ENCODE results near the gene CXCL11.
"Not testable (repeated sequence)": the region's sequence is repeated elsewhere in the genome, so short reads cannot be mapped to it uniquely, and the experiment has no call there.

CXCL11 gene

DNA sequence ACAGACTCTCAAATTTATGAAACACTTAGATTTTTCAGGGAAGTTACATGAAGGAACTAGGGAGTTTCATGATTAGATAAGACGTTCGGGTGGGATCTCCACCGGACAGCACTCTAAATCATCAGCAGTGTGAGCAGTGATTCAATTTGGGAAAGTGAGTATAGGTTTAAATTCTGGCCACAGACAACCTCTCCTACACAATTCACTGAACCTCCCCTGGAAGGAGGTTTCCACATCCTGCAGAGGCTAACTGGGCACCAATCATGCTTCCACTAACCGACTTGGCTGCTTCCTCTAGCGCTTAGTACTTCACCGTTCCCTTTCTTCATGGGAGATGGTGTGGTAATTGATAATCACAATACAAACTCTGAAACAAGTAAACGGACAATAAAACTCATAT is 34.2 kb downstream of the CXCL11 start:
- no peak overlapping the region for H3K27ac Mint-ChIP-seq
- no peak overlapping the region for H3K4me3 Mint-ChIP-seq
- H3K27me3 Mint-ChIP-seq, result peaks cover 7% of the 10 kb centered on the region
- DNase-seq (no peak), ATAC-seq (no peak)
- H3K4me1 Mint-ChIP-seq, result peaks cover 5% of the 10 kb centered on the region
- peaks cover 2% of the 10 kb centered on the region for H3K36me3 Mint-ChIP-seq (ENCODE audit: low read depth)
- H3K9me3 Mint-ChIP-seq, result no peaks in the 10 kb centered on the region

DNA sequence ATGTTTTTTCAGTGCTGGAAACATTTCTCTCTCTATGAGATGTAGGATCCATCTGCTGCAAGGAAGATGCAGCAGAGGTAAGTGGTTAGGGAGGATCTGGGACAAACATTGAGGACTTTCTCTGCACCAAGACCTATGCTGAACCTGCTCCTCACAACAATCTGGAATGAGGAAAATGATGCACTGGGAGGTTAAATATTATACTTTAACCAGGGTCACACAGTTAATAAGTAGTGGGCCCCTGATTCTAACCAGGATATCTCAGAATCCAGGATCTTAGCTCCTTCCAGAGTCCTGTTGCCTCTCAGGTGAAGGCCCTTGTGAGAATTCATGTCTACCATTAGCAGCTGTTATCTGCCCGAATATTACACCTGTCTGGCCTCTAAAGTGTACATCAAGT is 35.6 kb downstream of the CXCL11 start:
- H3K27me3 Mint-ChIP-seq, result peaks cover 7% of the 10 kb centered on the region
- H3K4me3 Mint-ChIP-seq, result no peak overlapping the region
- no peak overlapping the region for H3K27ac Mint-ChIP-seq
- ATAC-seq, result no peak
- H3K36me3 Mint-ChIP-seq (ENCODE audit: low read depth), result no peaks in the 10 kb centered on the region
- DNase-seq, result no peak
- H3K9me3 Mint-ChIP-seq, result no peaks in the 10 kb centered on the region
- peaks cover 5% of the 10 kb centered on the region for H3K4me1 Mint-ChIP-seq

DNA sequence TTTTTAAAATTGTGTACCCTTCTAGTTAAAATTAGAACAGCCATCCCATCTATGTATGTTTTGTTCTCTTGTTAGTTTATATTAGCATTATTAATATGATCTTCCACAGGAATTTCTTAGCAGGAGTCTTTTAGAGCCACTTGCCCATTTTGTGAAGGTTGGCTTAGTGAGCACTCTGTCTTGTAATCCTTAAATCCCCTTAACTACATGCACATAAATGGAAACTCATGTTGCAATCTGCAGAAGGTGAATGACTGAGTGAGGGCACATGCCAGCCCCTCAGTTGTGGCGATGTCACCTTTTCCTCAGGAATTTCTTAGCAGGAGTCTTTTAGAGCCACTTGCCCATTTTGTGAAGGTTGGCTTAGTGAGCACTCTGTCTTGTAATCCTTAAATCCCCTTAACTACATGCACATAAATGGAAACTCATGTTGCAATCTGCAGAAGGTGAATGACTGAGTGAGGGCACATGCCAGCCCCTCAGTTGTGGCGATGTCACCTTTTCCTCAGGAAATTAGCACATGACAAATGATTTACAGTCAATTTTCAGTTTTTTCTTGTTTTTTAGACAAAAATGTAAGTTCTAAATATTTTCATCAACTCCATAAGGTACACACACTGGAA is 37.2 kb downstream of the CXCL11 start:
- not testable (repeated sequence) for ATAC-seq

DNA sequence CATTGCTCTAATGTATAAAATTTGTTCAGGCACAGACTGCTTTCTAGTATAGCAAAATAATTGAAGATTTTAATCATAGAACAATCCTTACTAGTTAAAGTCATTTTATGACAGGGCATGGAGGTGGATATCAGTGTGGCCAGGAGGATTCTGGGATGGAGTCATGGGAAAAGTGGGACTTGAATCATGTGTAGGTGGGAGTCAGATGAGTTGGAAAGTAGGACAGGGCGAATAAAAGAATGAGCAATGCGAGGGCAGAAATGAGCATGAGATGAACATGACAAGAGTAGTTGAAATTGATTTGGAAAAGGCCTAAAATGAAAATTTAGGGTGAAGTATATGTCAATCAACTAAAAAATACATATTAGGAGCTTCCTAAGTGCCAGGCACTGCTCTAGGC is 37.9 kb downstream of the CXCL11 start:
- H3K4me1 Mint-ChIP-seq, result peaks cover 5% of the 10 kb centered on the region
- no peak overlapping the region for H3K27ac Mint-ChIP-seq
- no peak for DNase-seq
- no peak for ATAC-seq
- H3K4me3 Mint-ChIP-seq, result no peak overlapping the region
- no peaks in the 10 kb centered on the region for H3K9me3 Mint-ChIP-seq
- no peaks in the 10 kb centered on the region for H3K36me3 Mint-ChIP-seq (ENCODE audit: low read depth)
- H3K27me3 Mint-ChIP-seq, result peaks cover 3% of the 10 kb centered on the region

More for the DNA sequence above, 37.2 kb downstream of the CXCL11 start:
- H3K4me3 Mint-ChIP-seq; H3K9me3 Mint-ChIP-seq; DNase-seq; H3K27me3 Mint-ChIP-seq; H3K36me3 Mint-ChIP-seq (ENCODE audit: low read depth); H3K27ac Mint-ChIP-seq; H3K4me1 Mint-ChIP-seq: not testable (repeated sequence)

DNA sequence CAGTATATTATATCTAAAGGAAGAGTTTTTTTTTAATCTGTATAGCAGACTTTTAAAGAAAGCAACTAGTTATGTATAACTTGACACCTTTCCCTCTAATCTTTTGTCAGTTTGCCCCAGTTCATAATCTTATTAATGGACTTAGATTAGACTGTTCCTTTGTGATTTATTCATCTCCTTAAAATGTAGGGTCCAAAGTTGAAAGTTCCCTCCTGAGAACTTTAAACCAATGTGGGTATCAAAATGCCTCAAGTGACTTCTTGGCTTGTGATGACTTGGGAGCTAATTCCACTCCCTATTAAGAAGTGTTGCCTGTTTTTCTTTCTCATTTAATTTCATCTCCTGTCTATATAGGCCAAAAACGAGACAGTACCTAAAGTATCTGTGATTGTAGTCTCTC is 38.8 kb downstream of the CXCL11 start:
- no peaks in the 10 kb centered on the region for H3K9me3 Mint-ChIP-seq
- H3K36me3 Mint-ChIP-seq (ENCODE audit: low read depth), result no peaks in the 10 kb centered on the region
- H3K27me3 Mint-ChIP-seq, result no peaks in the 10 kb centered on the region
- DNase-seq, result no peak
- ATAC-seq, result no peak
- no peak overlapping the region for H3K27ac Mint-ChIP-seq
- H3K4me3 Mint-ChIP-seq, result no peak overlapping the region
- H3K4me1 Mint-ChIP-seq, result no peaks in the 10 kb centered on the region

DNA sequence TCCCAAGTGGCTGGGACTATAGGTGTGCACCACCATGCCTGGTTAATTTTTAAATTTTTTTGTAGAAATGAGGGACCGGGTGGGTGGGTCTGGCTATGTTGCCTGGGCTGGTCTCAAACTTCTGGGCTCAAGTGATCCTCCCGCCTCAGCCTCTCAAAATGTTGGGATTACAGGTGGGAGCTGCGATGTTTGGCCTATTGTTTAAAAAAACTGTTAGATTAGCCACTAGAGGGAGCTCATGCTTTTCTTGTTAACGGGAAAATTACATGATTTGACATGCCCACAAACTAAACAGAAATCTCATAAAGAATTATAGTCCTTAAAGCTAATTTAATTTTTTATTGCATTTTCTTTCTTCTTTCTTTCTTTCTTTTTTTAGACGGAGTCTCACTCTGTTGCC is 40.1 kb downstream of the CXCL11 start:
- peaks cover 9% of the 10 kb centered on the region for H3K4me1 Mint-ChIP-seq
- H3K27me3 Mint-ChIP-seq, result no peaks in the 10 kb centered on the region
- H3K27ac Mint-ChIP-seq, result no peak overlapping the region
- no peak for DNase-seq
- no peaks in the 10 kb centered on the region for H3K9me3 Mint-ChIP-seq
- H3K36me3 Mint-ChIP-seq (ENCODE audit: low read depth), result no peaks in the 10 kb centered on the region
- ATAC-seq, result no peak
- H3K4me3 Mint-ChIP-seq, result no peak overlapping the region

DNA sequence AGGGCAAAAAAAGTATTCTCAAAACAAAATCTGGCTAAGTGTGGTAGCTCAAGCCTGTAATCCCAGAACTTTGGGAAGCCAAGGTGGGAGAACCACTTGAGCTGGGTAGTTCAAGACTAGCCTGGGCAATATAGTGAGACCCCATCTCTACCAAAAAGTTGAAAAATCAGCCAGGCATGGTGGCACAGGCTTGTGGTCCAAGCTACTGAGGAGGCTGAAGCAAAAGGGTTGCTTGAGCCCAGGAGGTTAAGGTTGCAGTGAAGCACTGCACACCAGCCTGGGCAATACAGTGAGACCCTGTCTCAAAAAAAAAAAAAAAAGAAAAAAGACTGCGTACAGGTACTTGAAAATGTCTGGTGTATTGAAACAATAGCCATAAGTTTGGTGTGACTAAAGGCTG is 43.4 kb downstream of the CXCL11 start:
- no peak overlapping the region for H3K4me3 Mint-ChIP-seq
- ATAC-seq, result no peak

DNA sequence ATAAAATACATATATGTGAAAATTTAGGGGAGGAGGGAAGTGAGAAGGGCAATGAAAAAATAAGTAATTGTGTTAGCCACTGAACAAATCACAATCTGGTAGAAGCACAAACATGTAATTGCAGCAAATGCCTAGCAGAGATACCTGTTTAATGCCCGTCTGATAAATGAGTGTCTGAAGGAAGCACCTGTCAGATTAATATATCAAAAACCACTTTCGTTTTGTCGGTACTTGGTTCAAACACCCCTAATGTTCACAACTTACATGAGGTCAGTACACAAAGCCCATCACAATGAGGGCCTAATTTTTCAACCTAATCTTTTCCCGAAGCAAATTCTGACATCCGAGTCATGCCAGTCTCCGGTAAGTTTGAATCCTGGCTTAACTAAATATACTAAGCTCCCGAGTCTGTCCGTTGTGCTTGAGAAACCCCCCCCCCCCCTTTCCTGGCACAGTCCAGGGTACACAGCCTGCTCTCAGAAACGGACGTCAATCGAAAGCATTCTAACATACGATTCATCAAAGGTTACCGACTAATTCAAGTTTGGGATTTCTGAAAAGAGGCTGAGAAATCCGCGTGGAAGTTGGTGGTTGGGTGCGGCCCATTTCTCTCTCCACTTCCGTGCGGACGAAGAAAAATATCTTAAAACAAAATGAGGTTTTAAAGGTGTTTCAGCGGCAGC is 45.9 kb downstream of the CXCL11 start:
- H3K4me3 Mint-ChIP-seq, result peak overlapping the region; percentile 87
- H3K9me3 Mint-ChIP-seq, result no peaks in the 10 kb centered on the region
- no peak for DNase-seq
- peak overlapping the region; percentile 81 for H3K27ac Mint-ChIP-seq
- H3K36me3 Mint-ChIP-seq (ENCODE audit: low read depth), result peaks cover 25% of the 10 kb centered on the region
- H3K27me3 Mint-ChIP-seq, result no peaks in the 10 kb centered on the region
- H3K4me1 Mint-ChIP-seq, result peaks cover 31% of the 10 kb centered on the region
- no peak for ATAC-seq

More for the DNA sequence above, 43.4 kb downstream of the CXCL11 start:
- H3K4me1 Mint-ChIP-seq, result peaks cover 31% of the 10 kb centered on the region
- H3K9me3 Mint-ChIP-seq, result no peaks in the 10 kb centered on the region
- no peak for DNase-seq
- no peaks in the 10 kb centered on the region for H3K27me3 Mint-ChIP-seq
- H3K27ac Mint-ChIP-seq, result no peak overlapping the region
- peaks cover 19% of the 10 kb centered on the region for H3K36me3 Mint-ChIP-seq (ENCODE audit: low read depth)

DNA sequence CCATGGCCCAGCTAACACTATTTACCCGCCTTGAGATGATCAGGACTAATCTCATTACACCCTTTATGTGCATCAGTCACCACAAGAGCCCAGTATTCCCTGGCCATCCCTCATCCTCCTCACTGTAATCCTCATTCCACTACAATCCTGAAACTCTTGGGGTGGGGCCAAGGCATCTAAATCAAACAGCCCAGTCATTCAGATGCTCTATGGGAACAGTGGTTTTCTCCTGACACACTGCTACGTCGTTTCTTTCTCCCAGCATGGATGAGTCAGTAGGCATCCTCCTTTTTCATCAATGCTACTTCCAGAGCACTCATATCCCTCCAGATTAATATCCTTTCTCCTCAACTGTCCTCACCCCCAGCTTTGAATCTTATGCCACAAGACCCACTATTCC is 50.8 kb downstream of the CXCL11 start:
- H3K27me3 Mint-ChIP-seq, result no peaks in the 10 kb centered on the region
- H3K4me1 Mint-ChIP-seq, result peaks cover 22% of the 10 kb centered on the region
- no peak overlapping the region for H3K27ac Mint-ChIP-seq
- no peaks in the 10 kb centered on the region for H3K9me3 Mint-ChIP-seq
- peaks cover 39% of the 10 kb centered on the region for H3K36me3 Mint-ChIP-seq (ENCODE audit: low read depth)
- H3K4me3 Mint-ChIP-seq, result no peak overlapping the region
- no peak for DNase-seq
- ATAC-seq, result no peak
